Measurements from ENCODE around the gene TSPAN4.

Gene TSPAN4

GRCh38 chr11:836700-837099, 6.0 kb upstream of the TSPAN4 start:
- H3K4me3 ChIP-seq (ENCODE audit: low read depth, low read length): no peak overlapping the region
- DNase-seq: no peak
- no peak overlapping the region for H3K27ac ChIP-seq
- in situ Hi-C loops (cut with HindIII; ENCODE audit: low pct_ligation_motif_present, low sequenced_read_pairs): no loop called here
- H3K27me3 ChIP-seq (replicated peaks): no peaks in the 10 kb centered on the region
- TF ChIP-seq, protein P1, sequence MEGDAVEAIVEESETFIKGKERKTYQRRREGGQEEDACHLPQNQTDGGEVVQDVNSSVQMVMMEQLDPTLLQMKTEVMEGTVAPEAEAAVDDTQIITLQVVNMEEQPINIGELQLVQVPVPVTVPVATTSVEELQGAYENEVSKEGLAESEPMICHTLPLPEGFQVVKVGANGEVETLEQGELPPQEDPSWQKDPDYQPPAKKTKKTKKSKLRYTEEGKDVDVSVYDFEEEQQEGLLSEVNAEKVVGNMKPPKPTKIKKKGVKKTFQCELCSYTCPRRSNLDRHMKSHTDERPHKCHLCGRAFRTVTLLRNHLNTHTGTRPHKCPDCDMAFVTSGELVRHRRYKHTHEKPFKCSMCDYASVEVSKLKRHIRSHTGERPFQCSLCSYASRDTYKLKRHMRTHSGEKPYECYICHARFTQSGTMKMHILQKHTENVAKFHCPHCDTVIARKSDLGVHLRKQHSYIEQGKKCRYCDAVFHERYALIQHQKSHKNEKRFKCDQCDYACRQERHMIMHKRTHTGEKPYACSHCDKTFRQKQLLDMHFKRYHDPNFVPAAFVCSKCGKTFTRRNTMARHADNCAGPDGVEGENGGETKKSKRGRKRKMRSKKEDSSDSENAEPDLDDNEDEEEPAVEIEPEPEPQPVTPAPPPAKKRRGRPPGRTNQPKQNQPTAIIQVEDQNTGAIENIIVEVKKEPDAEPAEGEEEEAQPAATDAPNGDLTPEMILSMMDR (IDR thresholded peaks at IDR 0.05; ENCODE audit: low read depth, low read length, missing control alignments): no peak
- peaks cover 50% of the 10 kb centered on the region for H3K36me3 ChIP-seq (replicated peaks)

GRCh38 chr11:837189-837989, 5.3 kb upstream of the TSPAN4 start:
- in situ Hi-C loops (cut with HindIII; ENCODE audit: low pct_ligation_motif_present, low sequenced_read_pairs): no loop called here
- Histone ChIP-seq H3K27ac (no peak overlapping the region), H3K27me3 (replicated peaks) (no peaks in the 10 kb centered on the region), H3K4me3 (ENCODE audit: low read depth, low read length) (no peak overlapping the region), H3K36me3 (replicated peaks) (peaks cover 50% of the 10 kb centered on the region)
- no peak for DNase-seq
- TF ChIP-seq, protein P1 (IDR thresholded peaks at IDR 0.05; ENCODE audit: low read depth, low read length, missing control alignments): no peak

DNA sequence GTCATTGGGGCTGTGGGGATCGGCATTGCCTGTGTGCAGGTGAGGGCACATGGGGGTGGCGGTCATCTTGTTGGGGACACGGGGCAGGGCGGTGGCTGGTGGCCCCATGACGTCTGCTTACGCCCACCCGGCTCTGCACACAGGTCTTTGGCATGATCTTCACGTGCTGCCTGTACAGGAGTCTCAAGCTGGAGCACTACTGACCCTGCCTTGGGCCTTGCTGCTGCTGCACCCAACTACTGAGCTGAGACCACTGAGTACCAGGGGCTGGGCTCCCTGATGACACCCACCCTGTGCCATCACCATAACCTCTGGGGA, 4.7 kb upstream of the TSPAN4 start:
- TF ChIP-seq, protein P1 (IDR thresholded peaks at IDR 0.05; ENCODE audit: low read depth, low read length, missing control alignments): no peak
- Histone ChIP-seq H3K36me3 (replicated peaks) (peaks cover 50% of the 10 kb centered on the region), H3K4me3 (ENCODE audit: low read depth, low read length) (no peak overlapping the region), H3K27ac (no peak overlapping the region), H3K27me3 (replicated peaks) (no peaks in the 10 kb centered on the region)
- in situ Hi-C loops (cut with HindIII; ENCODE audit: low pct_ligation_motif_present, low sequenced_read_pairs): no loop called here
- no peak for DNase-seq

DNA sequence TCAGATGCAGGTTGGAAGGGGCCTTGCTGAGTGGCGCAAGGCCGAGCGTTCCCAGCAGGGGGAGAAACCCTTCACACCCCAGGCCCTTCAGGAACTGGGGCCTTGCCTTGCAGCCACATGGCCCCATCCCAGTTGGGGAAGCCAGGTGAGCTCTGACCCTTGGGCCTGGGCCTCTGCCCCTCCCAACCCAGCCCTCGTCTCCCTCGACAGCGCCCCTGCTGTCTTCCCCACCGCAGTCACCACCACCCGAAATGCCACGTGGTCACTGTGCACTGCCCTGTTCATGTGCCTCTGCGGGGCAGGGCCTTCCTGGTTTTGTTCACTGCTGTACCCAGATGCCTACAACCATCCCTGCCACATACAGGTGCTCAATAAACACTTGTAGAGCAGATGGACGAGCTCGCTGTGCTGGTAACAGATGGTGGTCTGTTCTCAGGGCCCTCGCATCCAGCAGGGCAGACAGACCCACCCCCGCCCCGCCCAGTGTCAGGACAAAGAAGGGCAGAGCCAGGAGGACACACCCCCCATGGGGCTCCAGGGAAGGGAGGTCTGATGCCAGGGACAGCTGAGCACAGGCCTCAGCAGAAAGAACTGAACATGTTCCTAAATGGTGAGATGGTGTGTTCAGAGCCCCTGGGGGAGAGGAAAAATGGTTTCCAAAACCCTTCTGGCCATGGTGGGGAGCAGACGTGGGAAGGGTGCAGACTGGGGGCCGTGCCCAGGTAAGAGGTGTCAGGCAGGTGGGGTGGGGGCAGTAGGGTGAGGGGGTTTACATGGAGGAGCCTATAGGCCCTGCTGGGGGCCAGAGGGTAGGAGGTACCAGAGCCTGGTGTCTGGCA, 4.0 kb upstream of the TSPAN4 start:
- H3K27ac ChIP-seq: no peak overlapping the region
- no peak overlapping the region for H3K4me3 ChIP-seq (ENCODE audit: low read depth, low read length)
- TF ChIP-seq, protein P1 (IDR thresholded peaks at IDR 0.05; ENCODE audit: low read depth, low read length, missing control alignments): peak; percentile 60
- in situ Hi-C loops (cut with HindIII; ENCODE audit: low pct_ligation_motif_present, low sequenced_read_pairs): no loop called here
- peaks cover 50% of the 10 kb centered on the region for H3K36me3 ChIP-seq (replicated peaks)
- H3K27me3 ChIP-seq (replicated peaks): no peaks in the 10 kb centered on the region
- no peak for DNase-seq

- in situ Hi-C loops (cut with HindIII; ENCODE audit: low pct_ligation_motif_present, low sequenced_read_pairs): no loop called here
- Histone ChIP-seq H3K4me3 (ENCODE audit: low read depth, low read length) (no peak overlapping the region), H3K27ac (no peak overlapping the region), H3K36me3 (replicated peaks) (peaks cover 50% of the 10 kb centered on the region), H3K27me3 (replicated peaks) (no peaks in the 10 kb centered on the region)
- TF ChIP-seq, protein P1 (IDR thresholded peaks at IDR 0.05; ENCODE audit: low read depth, low read length, missing control alignments): no peak
- DNase-seq: no peak
Observed at GRCh38 chr11:839280-839623, 3.4 kb upstream of the TSPAN4 start.
